Left ventricle myocardium inferior (tissue), 1 donor: ENCODE measurements around the gene GPR32. TPM values are rescaled to one million over a fixed set of nuclear protein-coding genes. Genes with fewer than 3 reads are reported as not detected.

ENCODE experiments used
- DNase-seq: peaks from one replicate; pipeline ENCODE4 v3.0.0-alpha.2; 2020
- H3K27ac ChIP-seq: fragments of 200-600 bp; replicated peaks from 2 replicates; pipeline ENCODE4 v1.8.0; 2021
- H3K27me3 ChIP-seq: fragments of 200-600 bp; 2 replicates; pipeline ENCODE4 v1.8.0; 2021; ENCODE audit warnings: low read depth
- H3K36me3 ChIP-seq: fragments of 200-600 bp; 2 replicates; pipeline ENCODE4 v1.8.0; 2021
- H3K4me1 ChIP-seq: fragments of 200-600 bp; 2 replicates; pipeline ENCODE4 v1.8.0; 2021
- H3K4me3 ChIP-seq: fragments of 200-600 bp; 2 replicates; pipeline ENCODE4 v1.8.0; 2021; ENCODE audit warnings: mild to moderate bottlenecking, moderate library complexity
- H3K9me3 ChIP-seq: fragments of 200-600 bp; replicated peaks from 2 replicates; pipeline ENCODE4 v1.8.0; 2021
- CTCF ChIP-seq: fragments of 200-600 bp; IDR thresholded peaks from 2 replicates; pipeline ENCODE4 v1.8.0; 2021; ENCODE audit warnings: antibody characterized with exemption, mild to moderate bottlenecking, borderline replicate concordance
- intact Hi-C: fragments of 100-400 bp; cut with micrococcal nuclease; formaldehyde crosslinking; loops from one replicate; pipeline ENCODE4 v1.11.0; 2022
- total RNA-seq: library from RNA; stranded (reverse); fragmentation: NEBNext Ultra II Directional; extraction: Animal tissue kit (Norgen Biotek cat#: 25700); gene quantifications from one replicate; pipeline ENCODE4 v1.2.1, GENCODE V29; 2021
- donor health status: DM: no; HTN: yes; CAD: no; lungs with severe emphysema.

The GPR32 gene
- total RNA-seq, 1 donor from 2014 or later, result not detected

GRCh38 chr19:50798659-50799546, 28.6 kb downstream of the GPR32 start:
- Histone ChIP-seq H3K9me3 (no peaks in the 10 kb centered on the region), H3K4me1 (peaks cover 17% of the 10 kb centered on the region), H3K36me3 (peaks cover 37% of the 10 kb centered on the region), H3K27me3 (no peaks in the 10 kb centered on the region), H3K27ac (no peak overlapping the region), H3K4me3 (no peak overlapping the region)
- DNase-seq, result no peak
- TF ChIP-seq CTCF, result no peak
- intact Hi-C loops, result no loop called here

GRCh38 chr19:50799547-50799851, 29.2 kb downstream of the GPR32 start:
- TF ChIP-seq CTCF, result no peak
- H3K36me3 ChIP-seq, result peaks cover 37% of the 10 kb centered on the region
- no peak overlapping the region for H3K27ac ChIP-seq
- H3K4me1 ChIP-seq, result peaks cover 22% of the 10 kb centered on the region
- intact Hi-C loops, result no loop called here
- no peak overlapping the region for H3K4me3 ChIP-seq
- no peaks in the 10 kb centered on the region for H3K27me3 ChIP-seq
- DNase-seq, result no peak
- no peaks in the 10 kb centered on the region for H3K9me3 ChIP-seq

GRCh38 chr19:50801107-50801506, 30.8 kb downstream of the GPR32 start:
- intact Hi-C loops, result no loop called here
- Histone ChIP-seq H3K27me3 (no peaks in the 10 kb centered on the region), H3K9me3 (no peaks in the 10 kb centered on the region), H3K4me1 (peaks cover 27% of the 10 kb centered on the region), H3K36me3 (peaks cover 37% of the 10 kb centered on the region), H3K4me3 (no peak overlapping the region), H3K27ac (no peak overlapping the region)
- no peak for DNase-seq
- no peak for TF ChIP-seq CTCF

- peak overlapping the region; percentile 97 for H3K27ac ChIP-seq
- peak overlapping the region; percentile 86 for H3K4me3 ChIP-seq
- peaks cover 27% of the 10 kb centered on the region for H3K4me1 ChIP-seq
- intact Hi-C loops, result no loop called here
- no peaks in the 10 kb centered on the region for H3K9me3 ChIP-seq
- peaks cover 17% of the 10 kb centered on the region for H3K36me3 ChIP-seq
- no peak for TF ChIP-seq CTCF
- H3K27me3 ChIP-seq, result no peaks in the 10 kb centered on the region
- no peak for DNase-seq
Measured at GRCh38 chr19:50803633-50804419, 33.6 kb downstream of the GPR32 start.

GRCh38 chr19:50804420-50805272, 34.4 kb downstream of the GPR32 start:
- no peaks in the 10 kb centered on the region for H3K27me3 ChIP-seq
- H3K4me3 ChIP-seq, result peak overlapping the region; percentile 86
- no peak for TF ChIP-seq CTCF
- DNase-seq, result peak; percentile 99
- H3K4me1 ChIP-seq, result peaks cover 27% of the 10 kb centered on the region
- peaks cover 12% of the 10 kb centered on the region for H3K36me3 ChIP-seq
- H3K27ac ChIP-seq, result peak overlapping the region; percentile 97
- no peaks in the 10 kb centered on the region for H3K9me3 ChIP-seq
- intact Hi-C loops, result no loop called here
